HG02610 (cell line): Measurements from ENCODE around the gene S100A1.

Source experiments
- ATAC-seq: cut with Tn5 transposase; IDR thresholded peaks from one replicate; pipeline ENCODE4 v1.9.1; 2021; ENCODE audit warnings: mild to moderate bottlenecking, moderate library complexity; ENCODE audit not compliant: unreplicated experiment

Gene S100A1

DNA sequence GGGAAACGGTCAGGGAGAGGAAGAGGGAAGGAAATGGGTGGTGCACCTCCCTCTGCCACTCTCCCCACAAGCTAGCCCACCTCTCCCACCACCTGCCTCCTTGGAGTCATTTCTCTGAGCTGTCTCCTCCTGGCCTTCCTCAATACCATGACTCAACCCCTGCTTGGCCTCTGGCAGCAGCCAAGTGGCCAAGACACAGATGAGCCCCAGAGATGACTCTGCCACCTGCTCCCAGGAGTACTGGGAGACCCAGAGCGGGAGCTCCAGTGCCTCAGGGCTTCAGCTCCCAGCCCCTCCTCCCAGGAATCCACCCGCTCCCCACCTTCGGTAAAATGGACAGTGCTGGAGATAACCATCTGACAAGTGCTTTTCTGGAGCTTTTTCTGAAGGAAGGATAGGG lies 17.9 kb upstream of the S100A1 start:
- no peak for ATAC-seq

DNA sequence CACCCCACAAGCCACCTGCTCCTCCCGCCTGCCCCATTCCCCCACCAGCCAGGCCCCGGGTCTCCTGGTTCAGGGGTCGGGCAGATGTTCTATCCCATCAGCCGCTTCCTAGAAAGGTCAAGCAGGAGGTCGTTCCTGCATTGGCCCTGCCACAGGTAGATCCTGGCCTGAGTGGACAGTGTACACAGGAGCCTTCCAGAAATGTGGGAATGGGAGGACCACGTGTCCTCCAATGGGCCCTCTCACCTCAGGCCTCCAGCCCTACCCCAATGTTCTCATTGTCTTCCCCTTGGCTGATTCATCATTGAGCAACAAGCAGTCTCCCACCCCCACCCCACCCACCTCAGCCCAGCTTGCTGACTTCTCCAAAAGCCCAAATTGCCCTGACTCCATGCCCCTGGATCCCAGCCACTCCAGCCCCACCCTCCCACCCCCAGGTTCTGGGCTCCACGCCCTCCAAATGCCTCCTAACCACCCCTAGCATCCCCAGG lies 17.4 kb upstream of the S100A1 start:
- no peak for ATAC-seq

DNA sequence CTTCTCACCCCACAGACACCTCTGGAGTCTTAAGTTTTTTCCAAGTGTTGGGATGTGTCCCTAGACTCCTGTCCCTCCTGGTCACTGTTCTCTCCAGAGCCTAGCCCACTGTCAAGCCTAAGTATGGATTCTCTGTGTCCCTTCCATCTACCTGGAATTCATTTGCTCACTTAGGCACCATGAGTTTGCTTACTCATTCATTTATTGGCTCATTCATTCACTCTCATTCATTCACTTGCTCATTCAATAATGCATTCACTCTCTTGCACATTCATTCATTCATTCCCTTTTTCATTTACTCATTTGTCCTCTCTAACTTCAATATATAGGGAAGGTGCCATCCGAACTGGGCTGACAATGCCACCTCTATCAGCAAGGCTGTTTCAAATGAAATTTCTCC lies 16.9 kb upstream of the S100A1 start:
- ATAC-seq = no peak

DNA sequence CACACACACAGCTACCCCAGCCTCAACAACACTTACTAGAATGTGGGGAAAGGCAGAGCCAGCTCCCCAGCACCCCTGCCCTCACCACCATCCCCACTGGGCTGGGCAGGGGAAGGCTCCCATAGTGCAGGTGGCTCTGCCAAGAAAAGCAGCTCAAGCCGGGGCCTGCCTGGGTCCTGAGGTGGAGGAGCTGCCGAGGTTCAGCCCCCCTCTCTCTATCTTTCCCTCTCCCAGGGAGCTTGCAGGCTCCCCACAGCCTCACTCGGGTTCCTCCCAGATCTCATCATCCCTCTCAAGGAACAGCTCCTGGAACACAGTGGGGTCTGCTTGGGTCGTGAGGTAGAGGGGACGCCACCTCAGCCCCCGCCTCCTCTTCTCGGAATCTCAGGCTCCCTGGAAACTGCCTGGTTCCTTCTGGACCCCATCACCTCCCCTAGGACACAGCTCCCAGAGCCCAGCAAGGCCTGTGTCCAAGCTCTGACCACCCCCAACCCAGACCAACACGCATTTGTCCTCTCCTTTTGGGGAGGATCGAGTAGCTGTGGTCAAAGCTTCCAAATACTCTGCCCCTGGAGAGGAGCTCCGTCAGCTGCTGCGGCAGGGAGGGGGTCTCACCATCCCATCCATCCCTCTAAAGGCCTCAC lies 16.0 kb upstream of the S100A1 start:
- ATAC-seq = no peak

DNA sequence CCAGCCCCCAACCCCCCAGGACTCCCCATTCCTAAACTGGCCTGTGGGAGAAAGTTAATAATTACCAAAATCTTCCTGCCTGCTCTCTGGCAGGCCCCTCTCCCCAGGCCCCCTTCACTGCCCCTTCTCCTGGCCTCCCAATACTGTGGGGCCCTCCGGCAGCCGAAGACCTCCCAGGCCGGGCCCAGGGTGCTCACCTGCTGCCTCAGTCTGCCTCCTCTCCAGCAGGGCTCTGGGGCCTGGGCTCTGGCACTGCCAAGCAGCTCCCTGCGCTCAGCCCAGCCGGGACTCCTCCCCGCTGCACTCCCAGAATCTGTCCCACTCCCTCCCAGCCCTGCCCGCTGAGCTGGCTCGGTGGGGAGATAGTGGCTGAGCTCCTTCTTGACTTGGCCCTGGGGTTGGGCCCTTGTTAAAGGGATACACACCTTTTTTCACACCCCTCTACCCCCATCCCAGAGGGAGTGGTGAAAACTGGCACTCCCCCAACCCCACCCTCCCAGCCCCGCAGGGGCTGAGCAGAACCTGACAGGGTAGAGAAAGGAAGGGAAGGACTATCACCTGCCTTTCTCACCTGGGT lies 15.4 kb upstream of the S100A1 start, which contains the start of gene S100A16:
Gene S100A16, minus strand, starts transcription at position 383 of the 577 bp plus-strand sequence. CDS start 4,986 bp downstream, outside the sequence.
- ATAC-seq = no peak

DNA sequence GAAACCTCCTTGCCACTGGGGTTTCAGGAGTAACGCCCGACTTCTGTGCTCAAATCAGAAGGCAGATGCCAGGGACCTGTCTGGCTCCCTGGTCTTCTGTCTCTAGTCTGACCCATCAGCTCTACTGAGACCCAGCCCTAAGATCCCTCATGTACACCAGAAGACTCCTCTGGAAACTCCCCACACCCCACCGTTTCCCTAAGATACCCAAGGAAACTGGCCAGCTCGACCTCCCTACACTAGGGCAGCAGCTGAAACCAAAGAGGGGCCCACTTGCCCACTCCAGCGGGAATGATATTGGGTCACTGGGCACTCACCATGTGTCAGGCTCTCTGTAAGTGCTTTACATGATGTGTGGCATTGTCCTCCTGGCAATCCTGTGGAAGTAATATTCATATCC lies 14.8 kb upstream of the S100A1 start:
- no peak for ATAC-seq

DNA sequence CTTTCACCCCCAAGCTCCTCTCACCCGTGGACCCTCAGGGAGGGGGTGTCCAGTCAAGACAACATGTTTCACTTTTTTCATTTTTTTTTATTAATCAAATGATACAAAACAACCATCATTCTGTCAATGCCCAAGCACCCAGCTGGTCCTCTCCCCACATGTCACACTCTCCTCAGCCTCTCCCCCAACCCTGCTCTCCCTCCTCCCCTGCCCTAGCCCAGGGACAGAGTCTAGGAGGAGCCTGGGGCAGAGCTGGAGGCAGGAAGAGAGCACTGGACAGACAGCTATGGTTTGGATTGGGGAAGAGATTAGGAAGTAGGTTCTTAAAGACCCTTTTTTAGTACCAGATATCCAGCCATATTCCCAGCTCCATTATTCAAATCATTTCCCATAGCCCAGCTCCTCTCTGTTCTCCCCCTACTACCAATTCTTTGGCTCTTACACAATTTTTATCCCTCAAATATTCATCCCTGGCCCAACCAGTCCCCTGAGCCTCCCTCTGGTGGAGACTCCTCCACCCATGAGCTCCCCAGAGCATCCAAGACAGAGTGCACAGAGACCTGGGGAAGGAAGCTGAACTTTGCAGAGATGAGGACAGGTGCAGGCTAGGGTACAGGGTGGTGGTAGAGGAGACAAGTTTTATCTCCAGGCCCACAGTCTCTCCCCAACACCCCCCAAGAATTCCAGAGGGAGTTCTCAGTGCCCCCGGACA lies 13.9 kb upstream of the S100A1 start:
- ATAC-seq = no peak

DNA sequence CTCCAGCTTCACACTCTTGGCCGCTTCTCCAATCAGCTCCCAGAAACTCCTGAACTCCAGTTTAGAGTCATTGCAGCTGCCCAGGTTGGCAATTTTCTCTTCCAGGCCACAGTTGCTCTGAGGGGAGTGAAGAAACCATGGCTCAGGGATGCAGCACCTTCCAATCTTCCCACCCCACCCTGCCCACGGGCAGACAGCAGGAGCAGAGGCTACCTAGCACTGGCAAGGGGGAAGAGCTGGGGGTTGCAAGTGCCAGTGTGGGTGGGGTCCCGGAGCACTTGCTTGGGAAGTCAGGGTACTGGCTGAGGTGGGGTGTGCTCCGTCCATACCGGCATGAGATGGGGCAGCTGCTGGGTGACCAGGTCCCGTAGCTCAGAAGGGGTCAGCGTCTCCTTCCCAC lies 13.3 kb upstream of the S100A1 start:
- ATAC-seq = no peak

DNA sequence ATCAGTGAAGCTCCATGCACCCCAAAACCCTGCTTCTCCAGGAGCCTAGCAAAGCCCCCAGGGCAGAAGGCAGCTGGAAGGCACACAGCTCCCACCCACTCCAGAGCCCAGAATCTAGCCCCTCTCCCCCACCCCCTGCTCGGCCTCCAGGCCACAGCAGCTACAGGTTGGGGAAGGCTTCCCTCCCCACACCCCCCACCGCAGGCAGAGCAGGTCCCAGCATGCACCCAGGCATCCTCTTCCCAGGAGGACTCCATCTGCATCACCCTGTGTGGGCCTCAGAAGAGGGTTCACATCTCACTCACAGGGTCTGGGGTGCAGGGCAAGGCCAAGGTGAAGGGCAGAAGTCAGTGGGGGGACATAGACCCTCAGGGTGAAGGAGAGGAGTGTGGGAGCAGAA lies 12.8 kb upstream of the S100A1 start:
- no peak for ATAC-seq

DNA sequence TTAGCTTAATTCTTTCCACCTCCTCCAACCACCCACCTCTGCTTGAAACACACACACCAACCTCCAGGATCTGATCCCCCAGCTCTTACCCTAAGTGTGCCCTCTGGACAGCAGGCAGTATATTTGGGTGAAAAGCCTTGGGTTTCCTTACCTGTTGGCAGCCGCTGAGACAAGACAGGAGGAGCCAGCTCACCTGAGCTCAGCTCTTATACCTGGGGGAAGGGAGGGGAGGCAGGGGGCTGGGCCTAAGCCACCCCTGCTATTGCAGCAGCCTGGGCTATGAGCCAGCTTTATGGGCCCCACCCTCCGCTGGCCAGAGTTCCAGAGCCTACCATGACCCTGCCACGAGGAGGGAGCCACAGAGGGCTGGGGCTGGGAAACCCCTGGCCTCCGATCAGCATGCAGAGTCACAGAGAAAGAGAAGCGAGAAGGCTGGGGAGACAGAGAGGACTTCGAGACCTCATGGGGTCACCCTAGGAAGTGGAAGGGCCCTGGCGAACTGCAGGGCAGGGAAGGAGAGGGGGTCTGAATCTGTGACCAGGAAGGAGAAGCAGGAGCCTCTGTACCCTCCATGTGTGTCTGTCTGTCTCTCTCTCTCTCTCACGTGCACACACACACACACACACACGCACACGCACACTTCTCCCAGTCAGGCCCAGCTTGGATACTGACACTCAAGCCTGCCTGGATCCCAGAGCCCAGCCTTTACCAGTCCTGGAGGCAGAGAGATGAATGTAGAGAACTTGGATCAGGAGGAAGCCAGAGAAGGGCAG lies 11.9 kb upstream of the S100A1 start, which contains the start of gene S100A14:
Gene S100A14, minus strand, starts transcription at position 182 of the 773 bp plus-strand sequence. CDS start 467 bp downstream, outside the sequence.
- no peak for ATAC-seq

DNA sequence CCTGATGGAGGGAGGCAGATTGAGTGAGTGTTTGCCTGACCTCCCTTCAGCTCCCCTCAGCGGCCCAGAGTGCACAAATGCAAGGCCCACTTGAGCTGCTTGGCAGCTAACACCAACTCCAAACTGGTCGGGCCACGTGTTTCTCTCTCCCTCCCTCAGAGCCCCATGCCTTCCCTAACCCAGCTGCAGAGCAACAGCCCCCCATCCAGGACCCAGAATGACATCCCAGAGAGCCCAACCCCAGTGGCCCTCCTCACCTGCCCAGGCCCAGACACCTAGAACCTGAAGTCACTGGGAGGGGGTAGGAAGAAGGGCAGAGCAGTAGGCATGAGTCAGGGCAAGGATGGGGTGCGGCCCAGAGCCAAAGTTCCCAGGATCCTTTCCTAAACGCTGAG lies 11.3 kb upstream of the S100A1 start:
- no peak for ATAC-seq

DNA sequence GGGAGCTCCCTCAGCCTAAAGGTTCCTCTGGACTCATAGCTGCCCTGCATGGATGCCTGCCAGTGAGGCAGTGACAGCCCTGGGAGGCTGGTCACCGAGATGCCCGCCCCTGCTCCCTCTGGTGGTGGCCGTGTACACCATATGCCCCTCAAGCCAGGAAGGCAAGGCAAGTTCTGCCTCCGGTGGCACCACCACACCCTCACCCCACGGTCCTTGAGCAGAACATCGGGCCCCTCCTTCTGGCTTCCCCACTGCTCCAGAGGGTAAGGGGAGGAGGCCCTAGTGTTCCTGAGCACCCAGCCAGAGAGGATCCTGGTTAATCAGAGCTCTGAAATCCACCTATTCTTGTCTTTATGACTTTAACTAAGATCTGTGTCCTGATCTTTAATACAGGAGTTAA lies 10.6 kb upstream of the S100A1 start:
- peak; percentile 61 for ATAC-seq

DNA sequence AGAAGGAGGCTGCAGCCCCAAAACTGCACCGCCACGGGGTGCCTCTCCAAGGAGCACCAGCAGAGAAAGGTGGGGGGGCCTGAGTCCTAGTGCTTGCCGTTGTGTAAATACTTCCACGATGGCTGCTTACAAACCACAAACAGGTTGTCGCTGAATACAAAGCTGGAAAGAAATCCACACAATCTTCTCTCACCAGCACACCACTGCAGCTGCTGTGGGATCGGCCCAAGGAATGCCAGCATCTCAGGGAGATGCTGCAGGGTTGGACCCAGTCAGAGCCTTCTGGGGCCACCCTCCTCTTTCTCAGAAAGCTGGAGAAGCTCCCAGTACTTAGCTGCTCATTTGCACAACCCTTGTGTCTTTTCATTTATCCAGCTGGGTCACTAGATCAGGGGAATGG lies 9.1 kb upstream of the S100A1 start:
- no peak for ATAC-seq

DNA sequence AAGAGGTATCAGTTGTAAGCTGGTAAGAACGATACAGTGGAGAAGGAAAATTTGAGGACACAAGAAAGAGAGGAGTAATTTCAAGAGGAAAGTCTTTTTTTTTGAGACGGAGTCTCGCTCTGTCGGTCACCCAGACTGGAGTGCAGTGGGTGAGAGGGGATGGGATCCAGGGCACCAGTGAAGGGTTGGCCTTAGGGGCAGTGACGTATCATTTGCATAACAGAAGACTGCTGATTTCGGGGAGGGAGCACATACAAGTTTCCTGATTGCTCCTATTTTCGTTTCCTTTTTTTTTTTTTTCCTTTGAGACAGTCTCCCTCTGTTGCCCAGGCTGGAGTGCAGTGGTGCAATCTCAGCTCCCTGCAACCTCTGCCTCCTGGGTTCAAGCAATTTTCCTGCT lies 5.1 kb upstream of the S100A1 start:
- no peak for ATAC-seq

DNA sequence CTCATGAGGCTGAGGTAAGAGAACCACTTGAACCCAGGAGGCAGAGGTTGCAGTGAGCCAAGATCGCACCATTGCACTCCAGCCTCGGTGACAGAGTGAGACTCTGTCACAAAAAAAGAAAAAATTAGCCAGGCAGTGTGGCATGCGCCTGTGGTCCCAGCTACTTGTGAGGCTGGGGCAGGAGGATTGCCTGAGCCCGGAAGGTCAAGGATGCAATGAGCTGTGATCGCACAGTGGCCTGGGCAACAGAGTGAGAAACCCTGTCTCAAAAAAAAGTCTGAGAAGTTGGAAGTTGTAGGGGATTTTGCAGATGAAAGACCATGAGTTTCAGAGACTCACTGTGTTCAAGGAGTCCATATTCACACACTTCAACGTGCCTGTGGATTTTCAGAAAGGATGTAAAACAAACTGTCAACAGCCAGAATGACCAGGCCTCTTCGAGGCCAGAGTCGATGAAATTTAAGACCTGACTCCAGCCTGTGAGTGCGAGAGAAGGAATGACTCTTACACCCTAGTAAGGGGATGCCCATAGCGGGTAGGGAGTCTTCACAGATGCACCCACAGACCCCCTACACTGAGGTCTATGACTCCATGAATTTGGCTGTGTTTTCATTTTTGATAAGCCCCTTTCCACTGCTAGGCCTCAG lies 3.1 kb upstream of the S100A1 start:
- no peak for ATAC-seq

DNA sequence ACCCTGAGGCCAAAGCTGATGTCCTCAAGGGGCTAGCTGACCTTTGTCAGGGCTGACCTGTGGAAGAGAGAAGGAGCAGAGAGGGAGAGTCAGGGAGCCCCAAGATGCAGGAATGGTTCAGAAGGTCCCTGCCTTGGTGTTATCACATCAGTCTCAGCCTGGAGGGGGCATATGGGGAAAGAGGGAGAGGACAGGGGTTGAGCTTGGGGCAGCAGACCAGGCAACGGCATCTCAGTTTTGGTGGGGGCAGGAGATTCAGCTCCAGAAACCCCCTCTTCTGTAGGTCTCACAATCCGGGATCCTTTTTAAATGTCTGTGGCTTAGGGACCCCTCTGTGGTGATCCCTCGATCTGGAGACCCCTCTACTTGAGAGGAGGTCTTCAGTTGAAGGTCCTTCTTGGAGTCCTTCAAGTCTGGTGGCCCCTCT lies 1.7 kb upstream of the S100A1 start:
- no peak for ATAC-seq

DNA sequence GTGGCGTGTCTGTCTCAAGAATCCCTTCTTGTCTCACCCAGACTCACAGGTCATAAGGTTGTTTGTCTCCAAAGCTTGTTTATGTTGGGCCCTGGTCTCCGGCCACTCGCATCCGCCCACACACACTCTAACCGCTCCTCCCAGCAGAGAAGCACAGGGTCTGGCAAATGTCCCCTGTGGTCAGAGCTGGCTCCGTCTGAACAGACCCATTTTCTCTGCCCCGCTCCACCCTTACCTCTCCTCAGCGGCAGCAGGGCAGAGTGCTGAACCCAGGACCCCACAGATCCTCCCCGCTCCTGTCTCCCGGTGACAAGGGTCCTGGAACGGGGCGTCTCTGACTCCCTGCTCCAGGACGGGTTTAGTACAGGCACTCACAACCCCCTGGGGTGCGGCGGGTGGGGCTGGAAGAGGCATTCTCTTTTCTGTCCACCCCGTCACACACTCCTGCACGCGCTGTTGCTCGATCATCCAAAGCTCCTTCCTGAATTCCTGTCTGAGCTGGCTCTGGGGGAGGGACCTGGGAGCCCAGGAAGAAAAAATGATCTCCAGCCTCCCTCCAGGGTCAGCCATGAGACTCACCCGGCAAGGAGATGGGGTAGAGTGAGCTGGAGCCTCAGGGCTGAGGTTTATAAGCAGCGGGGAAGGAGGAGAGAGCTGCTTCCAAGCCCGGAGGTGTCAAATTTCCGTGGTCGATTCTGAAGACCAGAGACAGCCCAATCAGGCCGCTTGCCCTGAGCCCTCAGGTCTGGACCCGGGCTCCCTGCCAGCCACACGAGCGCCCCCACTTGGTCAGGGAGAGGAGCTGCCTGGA lies 1.1 kb upstream of the S100A1 start, which contains the start of gene S100A13:
Gene S100A13, minus strand, starts transcription at position 602 of the 811 bp plus-strand sequence. CDS start 1,033 bp downstream, outside the sequence.
- ATAC-seq = no peak

DNA sequence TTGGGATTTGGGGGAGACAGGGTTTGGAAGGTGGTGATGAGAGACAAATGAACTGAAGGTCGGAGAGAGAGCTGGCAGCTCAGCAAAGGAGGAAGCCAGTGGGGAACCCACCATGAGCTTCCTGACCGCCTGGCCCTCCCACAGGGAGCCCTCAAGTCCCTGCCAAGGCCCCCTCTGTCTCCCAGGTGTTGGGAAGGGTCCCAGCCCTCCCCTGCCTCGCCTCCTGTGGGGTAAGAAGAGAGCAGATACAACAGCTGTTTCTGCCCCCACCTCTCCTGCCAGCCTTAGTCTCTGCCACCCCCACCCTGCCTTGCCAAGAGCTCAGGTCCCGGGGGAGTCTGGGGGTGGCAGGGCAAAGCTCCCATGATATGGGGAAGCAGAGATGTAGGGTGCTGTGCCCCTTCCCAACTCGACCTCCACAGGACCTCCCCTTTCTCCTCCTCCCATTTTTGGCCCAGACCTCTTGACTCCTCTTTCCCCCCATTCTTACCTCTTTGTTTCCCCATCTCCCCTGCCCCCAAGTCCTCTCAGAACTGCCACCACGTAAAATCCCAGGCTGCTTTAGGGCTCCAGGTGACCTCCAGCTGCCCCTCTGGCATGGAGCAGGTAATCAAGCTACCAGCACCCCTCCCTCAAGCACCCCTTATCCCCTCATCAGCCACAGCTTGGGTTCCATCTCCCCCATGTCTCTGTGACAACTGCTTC lies 556 bp downstream of the S100A1 start:
- ATAC-seq = no peak

DNA sequence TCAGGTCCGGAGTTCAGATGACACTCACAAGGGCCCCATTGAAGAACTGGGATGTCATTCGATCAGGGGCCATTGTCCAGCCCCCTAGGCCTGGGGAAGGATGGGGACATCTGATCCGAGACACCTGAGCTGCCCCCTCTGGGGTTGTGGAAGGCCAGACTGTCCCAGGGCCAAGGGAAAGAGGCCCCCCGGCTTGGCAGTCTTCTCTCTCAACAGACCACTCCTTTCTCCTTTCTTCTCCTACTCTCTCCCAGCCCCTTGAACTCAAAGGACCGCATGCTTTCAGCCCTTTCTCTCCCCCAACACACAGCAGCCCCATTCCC lies 1.1 kb downstream of the S100A1 start:
- no peak for ATAC-seq
